ENCODE measurements around the gene PTPDC1.

- no peak for TF ChIP-seq EP300 (IDR thresholded peaks at IDR 0.05)
- no peak for TF ChIP-seq CTCF (IDR thresholded peaks at IDR 0.05)
Observed at GRCh38 chr9:94139672-94140417, 55.6 kb downstream of the PTPDC1 start.
